HG02943 (cell line): ENCODE data around the gene MAN2B1.
"Not testable (repeated sequence)": the region's sequence is repeated elsewhere in the genome, so short reads cannot be mapped to it uniquely, and the experiment has no call there.

Experiments
- ATAC-seq: cut with Tn5 transposase; IDR thresholded peaks from one replicate; pipeline ENCODE4 v1.9.1; 2021; ENCODE audit warnings: mild to moderate bottlenecking, low read depth, moderate library complexity; ENCODE audit not compliant: unreplicated experiment

The MAN2B1 gene

GRCh38 chr19:12689581-12690216 lies 23.2 kb upstream of the MAN2B1 start:
- no peak for ATAC-seq

DNA sequence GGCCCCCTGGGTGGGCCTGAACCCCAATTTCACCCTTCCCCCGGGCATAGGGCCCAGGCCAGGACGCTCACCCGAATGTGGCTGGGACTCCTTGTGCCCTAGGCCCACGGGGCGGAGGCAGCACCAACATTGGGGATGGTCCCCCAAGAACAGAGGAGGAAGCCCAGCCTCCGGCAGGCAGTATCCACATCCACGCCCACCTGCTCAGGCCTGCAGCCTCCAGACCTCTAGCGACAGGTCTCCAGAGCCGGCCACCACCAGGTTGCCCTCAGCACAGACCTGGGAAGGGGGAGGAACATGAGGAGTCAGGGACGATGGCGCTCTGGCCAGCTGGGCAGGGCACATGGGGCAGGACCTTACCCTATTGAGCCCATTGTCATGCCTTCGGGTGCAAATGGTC lies 22.5 kb upstream of the MAN2B1 start:
- no peak for ATAC-seq

DNA sequence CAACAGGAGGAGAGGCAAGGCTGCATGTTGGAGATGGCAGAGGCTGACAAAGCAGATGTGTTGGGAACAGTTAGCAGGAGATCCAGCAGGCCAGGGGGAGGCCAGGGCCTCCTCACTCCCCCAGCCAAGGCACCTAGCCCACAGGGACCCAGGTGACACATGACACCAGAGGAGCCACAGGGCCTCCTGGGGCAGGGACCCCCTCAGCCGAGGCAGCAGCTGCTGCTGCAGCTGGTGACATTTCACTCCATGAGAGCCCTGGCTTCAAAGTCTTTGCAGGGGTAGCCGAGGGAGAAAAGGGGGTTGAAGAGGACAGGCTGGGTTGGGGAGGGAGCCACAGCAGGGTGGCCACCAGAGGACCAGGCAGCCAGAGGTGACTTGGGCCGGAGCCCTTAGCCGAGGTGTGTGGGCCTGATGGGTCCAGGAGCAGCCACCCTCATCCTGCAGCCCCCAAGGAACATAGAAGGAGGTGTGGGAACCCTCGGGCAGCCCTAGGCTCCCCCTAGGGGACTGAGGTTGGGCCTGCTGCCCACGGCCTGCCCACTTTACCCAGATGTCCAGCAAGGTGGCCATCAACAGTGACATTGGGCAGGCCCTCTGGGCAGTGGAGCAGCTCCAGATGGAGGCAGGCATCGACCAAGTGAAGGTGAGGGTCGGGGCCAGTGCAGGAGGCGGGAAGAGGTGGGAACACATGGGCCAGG lies 21.1 kb upstream of the MAN2B1 start, which contains the start of gene GNG14:
GNG14 (plus strand) TSS at position 503 of the 701 bp plus-strand sequence; CDS start at position 554, 51 bp downstream.
- no peak for ATAC-seq

- no peak for ATAC-seq
Measured at GRCh38 chr19:12685831-12686230, 19.3 kb upstream of the MAN2B1 start.

DNA sequence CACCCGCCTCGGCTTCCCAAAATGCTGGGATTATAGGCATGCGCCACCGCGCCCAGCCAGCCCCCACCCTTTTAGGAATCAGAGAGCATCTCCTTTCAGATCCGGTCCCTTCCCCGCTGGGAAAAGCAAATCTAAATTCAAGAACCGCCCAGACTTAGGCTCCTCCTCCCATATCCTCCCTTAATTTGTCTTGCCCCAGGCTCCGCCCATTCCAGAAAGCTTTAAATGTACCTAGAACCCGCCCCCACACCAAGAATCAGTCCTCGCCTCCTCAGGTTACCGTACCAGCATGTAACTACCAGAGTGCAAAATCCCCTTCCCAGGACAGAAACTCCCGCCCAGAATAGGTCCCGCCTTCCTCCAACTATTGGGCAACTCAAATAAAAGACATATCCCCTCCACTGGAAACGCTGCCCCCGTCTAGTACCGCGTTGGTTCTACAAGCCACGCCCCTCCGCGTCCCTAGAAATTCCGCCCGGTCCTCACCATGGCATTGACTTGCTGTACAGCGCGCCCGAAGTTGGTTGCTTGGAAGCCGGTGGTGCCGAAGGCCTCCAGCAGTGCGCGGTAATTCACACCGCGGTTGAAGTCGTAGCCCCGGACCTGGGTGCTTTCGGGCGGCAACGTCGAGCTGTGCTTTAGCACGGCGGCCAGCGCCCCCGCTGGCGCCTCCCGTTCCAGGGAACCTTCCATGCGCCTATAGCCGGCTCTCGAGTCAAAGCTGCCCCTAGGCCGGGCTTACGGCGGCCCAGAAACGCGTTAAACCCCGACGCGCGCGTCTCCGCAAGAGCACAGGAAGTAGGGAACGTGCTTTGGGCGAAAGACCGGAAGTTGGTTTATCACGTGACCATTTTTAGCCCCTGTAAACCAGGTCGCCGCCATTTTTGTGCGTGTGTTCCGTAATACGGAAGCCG lies 14.8 kb upstream of the MAN2B1 start, which contains the start of gene DHPS:
DHPS (minus strand) TSS at position 807 of the 914 bp plus-strand sequence; CDS start at position 693, 114 bp downstream.
- peak; percentile 66 for ATAC-seq

- ATAC-seq: no peak
Measured at GRCh38 chr19:12680034-12680433, 13.5 kb upstream of the MAN2B1 start.

DNA sequence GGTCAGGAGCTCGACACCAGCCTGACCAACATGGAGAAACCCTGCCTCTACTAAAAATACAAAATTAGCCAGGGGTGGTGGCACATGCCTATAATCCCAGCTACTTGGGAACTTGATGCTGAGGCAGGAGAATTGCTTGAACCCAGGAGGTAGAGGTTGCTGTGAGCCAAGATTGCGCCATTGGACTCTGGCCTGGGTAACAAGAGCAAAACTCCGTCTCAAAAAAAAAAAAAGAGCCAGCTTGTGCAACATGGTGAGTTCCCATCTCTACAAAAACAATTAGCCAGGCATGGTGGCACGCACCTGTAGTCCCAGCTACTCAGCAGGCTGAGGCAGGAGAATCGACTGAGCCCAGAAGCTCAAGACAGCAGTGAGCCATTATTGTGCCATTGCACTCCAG lies 11.5 kb upstream of the MAN2B1 start:
- not testable (repeated sequence) for ATAC-seq

DNA sequence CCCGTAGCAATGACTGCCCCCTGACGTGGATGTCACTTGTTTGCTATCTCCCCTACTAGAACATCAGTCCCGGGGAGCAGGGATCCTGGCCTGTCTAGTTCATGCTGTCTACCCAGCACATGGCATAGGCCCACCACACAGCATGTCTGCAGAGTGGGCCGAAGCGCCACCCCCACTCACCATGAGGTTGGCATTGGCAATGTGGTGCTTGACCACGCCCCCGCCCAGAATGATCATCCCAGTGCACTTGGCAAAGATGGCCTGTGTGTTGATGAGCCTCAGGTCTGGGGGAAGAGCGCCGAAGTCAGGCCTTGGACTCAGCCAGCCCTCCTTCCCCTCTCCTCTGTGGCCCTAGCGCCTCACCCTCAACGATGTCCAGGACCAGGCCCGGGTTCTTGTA lies 10.4 kb upstream of the MAN2B1 start:
- ATAC-seq: no peak

DNA sequence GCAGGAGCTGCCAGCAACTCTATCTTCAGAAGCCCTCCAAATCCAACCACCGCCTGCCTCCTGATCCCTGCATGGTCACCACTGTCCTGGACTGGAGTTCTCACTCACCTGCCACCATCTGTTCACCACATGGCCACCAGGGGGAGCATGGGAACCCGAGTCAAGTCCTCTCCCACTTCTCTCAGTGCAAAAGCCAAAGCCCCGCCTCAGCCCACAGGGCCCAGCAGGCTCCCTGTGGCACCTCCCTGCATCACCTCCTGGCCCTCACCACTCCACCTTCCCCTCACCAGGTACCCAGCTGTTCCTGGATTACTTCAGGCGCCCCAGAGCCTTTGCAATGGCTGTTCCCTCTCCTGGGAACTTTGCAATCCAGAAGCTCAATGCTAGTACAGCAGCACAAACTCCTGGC lies 9.8 kb upstream of the MAN2B1 start:
- no peak for ATAC-seq

GRCh38 chr19:12675940-12676339 lies 9.4 kb upstream of the MAN2B1 start:
- no peak for ATAC-seq

DNA sequence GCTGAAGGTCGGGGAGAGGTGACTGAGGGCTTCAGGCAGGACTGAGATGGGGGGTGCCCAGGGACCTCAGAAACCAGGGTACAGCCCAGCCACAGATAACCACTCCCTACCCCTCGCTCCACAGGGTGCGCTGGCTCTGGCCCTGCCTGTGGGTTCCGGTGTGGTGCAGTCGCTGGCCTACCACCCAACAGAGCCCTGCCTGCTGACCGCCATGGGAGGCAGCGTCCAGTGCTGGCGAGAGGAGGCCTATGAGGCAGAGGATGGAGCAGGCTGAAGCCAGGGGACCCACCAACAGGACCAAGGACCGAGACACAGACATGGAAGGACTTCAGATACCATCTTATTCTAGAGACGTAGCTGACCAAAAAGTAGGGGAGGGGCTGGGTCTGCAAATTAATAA lies 8.9 kb upstream of the MAN2B1 start:
- ATAC-seq: no peak

DNA sequence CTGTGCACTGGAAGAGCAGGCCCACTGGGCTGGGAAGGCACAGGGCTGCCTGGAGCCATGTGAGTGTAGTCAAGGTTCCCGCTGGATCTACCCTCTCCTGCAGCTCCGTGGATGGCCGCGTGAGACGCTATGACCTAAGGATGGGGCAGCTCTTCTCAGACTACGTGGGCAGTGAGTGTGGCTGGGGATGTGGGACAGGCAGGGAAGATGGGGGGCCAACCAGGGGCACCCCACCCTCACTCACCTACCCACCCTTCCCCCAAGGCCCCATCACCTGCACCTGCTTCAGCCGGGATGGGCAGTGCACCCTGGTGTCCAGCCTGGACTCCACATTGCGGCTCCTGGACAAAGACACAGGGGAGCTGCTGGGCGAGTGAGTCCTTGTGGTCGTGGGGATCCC lies 6.2 kb upstream of the MAN2B1 start:
- no peak for ATAC-seq

DNA sequence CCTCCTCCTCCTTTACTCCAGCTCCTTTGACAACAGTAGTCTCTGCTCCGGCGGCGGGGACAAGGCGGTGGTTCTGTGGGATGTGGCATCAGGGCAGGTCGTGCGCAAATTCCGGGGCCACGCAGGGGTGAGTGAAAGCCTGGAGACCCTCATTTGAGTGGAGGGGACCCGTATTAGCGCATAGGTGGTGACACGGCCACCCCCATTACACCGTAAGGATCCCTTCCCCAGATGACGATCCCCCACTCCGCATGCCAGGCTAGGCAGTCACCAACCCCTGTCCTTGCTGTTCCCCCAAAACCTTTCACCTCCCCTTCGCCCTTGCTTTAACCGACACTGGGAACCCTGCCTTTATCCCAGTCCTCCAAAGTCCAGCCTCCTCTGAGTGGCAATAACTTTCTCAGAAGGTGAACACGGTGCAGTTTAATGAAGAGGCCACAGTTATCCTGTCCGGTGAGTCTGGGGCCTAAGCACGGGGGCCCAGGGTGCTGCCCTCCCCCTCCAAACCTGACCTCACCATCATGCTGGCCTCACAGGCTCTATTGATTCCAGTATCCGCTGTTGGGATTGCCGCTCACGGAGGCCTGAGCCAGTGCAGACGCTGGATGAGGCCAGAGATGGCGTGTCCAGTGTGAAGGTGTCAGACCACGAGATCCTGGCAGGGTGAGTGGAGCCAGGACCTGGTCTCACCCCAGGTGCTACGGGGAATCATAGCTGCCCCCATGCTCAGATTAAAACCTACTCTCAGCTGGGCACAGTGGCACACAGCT lies 3.8 kb upstream of the MAN2B1 start:
- ATAC-seq: no peak

DNA sequence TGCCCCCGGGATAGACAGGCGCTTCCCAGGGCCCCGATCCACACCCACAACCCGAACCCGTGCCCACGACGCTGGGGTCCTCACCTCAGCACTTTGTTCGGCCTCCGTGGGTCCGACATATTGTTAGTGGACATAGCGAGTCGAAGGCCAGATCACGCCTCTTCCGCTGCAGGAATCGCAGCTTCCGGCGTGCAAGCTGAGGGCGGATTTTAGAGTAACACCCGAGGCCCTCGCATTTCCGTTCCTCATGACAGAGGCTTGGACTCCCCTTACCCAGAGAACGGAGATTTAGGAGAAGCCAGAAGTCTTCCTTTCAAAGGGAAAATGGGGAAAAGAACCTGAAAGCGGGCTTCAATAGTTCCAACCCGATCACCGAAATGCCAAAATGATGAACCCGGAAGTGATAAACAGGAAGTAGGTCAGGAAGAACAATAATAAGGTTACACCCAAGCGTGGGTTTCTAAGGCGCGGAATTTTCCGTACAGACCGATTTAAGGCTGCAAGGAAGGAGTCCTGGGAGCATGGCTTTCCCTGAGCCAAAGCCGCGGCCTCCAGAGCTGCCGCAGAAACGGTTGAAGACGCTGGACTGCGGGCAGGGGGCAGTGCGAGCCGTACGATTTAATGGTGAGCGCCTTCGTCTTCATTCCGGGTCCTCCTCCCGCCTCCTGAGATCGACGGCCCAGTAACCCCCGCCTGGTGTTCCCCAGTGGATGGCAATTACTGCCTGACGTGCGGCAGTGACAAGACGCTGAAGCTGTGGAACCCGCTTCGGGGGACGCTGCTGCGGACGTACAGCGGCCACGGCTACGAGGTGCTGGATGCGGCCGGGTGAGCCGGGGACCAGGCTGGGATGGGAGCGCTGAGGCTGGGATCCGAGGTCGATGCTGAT lies 3.0 kb upstream of the MAN2B1 start:
- ATAC-seq: peak; percentile 41

DNA sequence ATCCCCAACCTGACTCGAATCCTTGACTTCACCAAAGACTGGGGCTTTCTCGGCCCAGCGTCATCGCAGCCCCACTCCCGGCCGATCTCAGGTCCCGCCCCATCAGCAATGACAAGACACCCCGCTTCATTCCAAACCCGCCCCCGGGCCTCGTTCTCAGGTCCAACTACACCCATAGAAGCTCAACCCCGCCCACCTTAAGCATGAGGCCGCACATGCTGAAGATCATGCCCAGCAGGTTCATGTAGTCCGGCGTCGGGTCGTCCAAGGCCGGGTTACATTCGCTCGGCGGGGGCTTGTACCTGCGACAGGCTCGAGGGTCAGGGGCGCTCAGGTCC lies 2.4 kb upstream of the MAN2B1 start:
- peak; percentile 11 for ATAC-seq

- ATAC-seq: no peak
Measured at GRCh38 chr19:12668346-12668745, 1.8 kb upstream of the MAN2B1 start.

- ATAC-seq: no peak
Measured at GRCh38 chr19:12667731-12668302, 1.3 kb upstream of the MAN2B1 start.

- ATAC-seq: no peak
Measured at GRCh38 chr19:12665671-12666264, 774 bp downstream of the MAN2B1 start.

DNA sequence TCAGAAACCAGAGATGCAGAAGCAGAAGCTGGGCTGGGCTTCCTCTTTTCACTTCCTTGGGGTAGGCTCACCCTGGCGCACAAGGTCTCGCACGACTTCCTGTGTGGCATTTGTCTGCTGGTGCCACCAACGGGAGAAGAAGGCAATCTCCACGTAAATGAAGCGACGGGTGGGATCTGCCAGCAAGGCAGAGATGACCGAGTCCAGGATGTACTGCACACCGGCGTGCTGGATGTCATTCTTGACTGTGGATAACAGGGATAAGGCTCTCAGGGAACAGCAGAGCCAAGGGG lies 1.3 kb downstream of the MAN2B1 start:
- no peak for ATAC-seq
